GM19099 (cell line): ENCODE results near the gene DCTN2.

Experiments
- POLR2A ChIP-seq: IDR thresholded peaks from 3 replicates; pipeline ENCODE4 v1.6.1; 2011; ENCODE audit warnings: low read depth; ENCODE audit not compliant: insufficient read length; ENCODE audit errors: extremely low read depth

DCTN2 gene

GRCh38 chr12:57543581-57543980 lies 3.4 kb downstream of the DCTN2 start:
- TF ChIP-seq POLR2A: no peak

DNA sequence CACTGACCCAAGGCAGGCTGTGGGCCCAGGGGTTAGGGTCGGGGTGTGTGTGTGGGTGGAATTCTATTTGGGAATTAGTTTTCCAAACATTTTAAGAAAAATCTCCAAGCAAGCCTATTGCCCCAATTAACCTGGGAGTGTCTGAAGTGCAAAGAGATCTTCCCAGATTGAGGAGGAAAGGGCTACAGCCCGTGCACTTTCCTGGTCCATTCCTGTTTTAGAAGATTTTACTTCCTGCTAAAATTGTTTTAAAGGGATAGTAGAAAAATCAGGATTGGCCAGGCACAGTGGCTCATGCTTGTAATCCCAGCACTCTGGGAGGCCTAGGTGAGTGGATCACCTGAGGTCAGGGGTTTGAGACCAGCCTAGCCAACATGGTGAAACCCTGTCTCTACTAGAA lies 5.3 kb downstream of the DCTN2 start:
- no peak for TF ChIP-seq POLR2A

- TF ChIP-seq POLR2A: no peak
Measured at GRCh38 chr12:57541001-57541400, 6.0 kb downstream of the DCTN2 start.

- no peak for TF ChIP-seq POLR2A
Measured at GRCh38 chr12:57539134-57539768, 7.7 kb downstream of the DCTN2 start.

DNA sequence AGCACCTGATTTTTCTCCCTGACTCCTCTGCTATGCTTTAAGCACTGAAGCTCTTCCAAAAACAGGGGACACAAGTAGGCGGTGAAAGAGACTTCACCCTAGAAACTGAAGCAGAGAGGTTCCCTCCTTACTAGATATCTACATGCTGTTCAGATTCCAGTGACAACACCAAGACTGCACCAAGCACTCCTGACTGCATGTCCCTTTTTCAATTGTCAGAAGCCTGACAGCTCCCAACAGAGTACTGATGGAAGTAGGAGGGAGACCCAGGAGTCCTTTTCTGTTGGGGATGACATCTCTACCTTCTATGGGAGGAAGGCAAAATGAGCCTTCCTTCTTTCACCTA lies 10.4 kb downstream of the DCTN2 start:
- no peak for TF ChIP-seq POLR2A

- no peak for TF ChIP-seq POLR2A
Measured at GRCh38 chr12:57535764-57536596, 11.0 kb downstream of the DCTN2 start.

- TF ChIP-seq POLR2A: no peak
Measured at GRCh38 chr12:57534991-57535543, 11.9 kb downstream of the DCTN2 start.

DNA sequence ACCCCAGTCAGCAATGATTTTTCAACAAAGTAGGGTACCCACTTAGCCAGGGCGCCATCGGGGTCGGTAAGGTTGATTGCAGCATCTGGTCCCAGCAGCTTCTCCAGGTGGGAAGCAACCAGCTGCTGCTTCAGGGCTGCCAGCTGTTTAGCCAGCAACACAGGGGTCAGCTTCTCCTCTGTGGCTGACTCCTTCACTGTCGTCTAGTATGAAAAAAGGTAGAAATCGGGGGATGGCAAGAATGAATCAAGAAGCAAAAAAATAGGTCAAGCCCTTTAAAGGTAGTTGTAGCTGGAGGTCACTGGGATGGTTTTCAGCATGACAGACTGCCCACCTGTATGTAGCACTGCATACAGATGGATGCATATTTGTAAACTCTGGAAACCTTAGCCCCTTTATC lies 12.7 kb downstream of the DCTN2 start:
- TF ChIP-seq POLR2A: no peak

- no peak for TF ChIP-seq POLR2A
Measured at GRCh38 chr12:57533108-57533507, 13.9 kb downstream of the DCTN2 start.

- peak; percentile 29 for TF ChIP-seq POLR2A
Measured at GRCh38 chr12:57531836-57532235, 15.2 kb downstream of the DCTN2 start.

DNA sequence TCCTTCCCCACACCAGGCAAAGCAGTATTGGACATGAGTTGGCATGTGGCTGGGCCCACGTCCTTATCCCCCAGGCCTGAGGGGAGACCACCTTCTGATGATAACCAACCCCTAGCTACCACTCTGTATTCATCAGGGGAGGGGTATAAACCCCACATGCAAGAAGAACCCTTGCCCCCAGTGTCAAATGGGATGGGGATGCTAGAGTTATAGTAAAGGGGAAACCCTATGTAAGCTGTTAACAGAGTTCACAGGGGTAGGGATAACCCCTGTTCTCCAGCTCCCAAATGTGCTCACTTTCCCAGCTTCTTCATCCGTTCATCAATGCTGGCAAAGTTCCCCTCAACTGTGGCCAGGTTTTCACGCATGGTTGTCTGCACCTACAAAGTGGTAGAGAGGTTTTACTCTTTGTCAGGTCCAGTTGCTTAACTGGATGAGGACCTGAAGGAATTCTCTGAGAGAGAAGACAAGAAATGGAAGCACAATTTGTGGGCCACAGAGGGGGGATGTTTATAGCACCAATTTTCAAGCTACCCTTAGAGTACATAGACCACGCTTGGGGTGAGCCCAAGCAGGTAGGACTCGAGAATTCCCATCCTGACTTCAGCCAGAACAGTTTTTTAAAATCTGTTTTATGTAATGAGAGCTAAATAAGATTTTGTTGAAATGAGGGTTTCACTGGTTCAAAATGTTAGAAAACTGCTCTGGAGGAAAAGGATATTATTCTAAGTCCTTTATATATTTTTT lies 16.4 kb downstream of the DCTN2 start:
- TF ChIP-seq POLR2A: no peak

- TF ChIP-seq POLR2A: no peak
Measured at GRCh38 chr12:57529831-57530230, 17.2 kb downstream of the DCTN2 start.

- no peak for TF ChIP-seq POLR2A
Measured at GRCh38 chr12:57528831-57529555, 18.0 kb downstream of the DCTN2 start.

DNA sequence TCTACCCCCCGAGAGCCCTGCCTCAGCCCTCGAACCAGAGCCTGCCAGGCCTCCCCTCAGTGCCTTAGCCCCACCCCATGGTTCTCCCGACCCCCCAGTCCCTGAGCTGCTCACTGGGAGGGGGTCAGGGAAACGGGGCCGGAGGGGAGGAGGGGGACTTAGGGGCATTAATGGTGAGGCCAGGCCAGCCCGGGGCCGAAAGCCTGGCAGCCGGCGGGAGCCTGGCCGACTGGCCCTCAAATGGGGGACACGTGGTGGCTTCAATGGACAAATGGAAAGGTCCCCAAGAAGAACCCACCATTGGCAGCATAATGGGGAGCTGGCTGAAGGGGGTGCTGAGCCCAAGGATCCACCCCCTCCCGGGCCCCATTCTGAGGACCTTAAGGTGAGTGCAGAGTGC lies 18.8 kb downstream of the DCTN2 start:
- no peak for TF ChIP-seq POLR2A

DNA sequence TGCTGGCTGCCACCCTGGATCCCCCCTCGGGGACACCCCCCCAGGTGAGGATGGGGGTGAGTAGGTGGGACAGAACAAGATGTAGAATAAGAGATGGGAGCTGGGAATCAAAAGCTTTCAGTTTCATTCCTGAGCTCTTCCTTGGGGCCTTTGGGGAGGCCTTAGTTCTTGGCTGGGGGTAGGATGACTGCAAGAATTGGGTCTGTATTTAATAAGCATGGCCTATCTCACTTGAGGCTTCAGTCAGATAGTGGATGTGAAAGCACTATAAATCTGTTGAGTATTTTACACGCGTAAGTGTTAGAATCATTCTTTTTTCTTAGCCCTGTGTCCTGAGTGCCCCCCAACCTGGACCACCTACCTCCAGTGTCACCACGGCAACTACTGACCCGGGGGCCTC lies 19.8 kb downstream of the DCTN2 start:
- TF ChIP-seq POLR2A: no peak
